HG03108 (cell line): Measurements from ENCODE around the gene RENBP.

Experiments used
- ATAC-seq: cut with Tn5 transposase; IDR thresholded peaks from one replicate; pipeline ENCODE4 v1.9.1; 2021; ENCODE audit warnings: moderate library complexity; ENCODE audit not compliant: unreplicated experiment

RENBP gene

DNA sequence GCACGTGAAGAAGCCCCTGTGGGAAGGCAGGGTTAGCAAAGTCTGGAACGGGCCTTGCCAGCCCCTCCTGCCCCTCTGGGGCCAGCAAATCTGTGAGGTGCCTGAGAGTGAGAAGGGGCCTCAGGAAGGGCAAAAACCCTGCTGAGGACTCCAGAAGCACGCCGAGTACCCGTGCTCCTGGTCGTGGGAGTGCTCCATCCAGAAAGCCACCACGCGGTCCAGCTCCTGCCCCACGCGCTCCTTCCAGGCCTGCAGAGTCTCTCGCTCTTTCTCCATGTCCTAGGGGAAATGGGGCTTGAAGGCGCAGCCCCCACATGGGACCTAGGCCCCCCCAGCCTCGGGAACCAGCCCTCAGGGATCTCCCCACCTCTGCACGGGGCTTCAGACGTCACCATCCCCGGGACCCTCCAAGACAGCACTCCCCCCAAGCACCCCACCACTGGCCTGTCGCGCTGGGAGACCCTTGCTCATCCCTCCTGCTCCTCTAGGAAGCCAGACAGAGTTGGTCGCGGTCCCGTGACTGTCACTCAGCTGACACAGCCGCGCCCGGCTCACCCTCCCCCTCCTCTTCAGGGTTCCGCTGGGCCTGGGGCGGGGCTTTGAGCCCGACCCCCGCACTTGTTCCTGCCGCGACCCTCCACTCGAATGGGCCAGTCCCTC, at the start of gene RENBP:
Gene RENBP, minus strand, starts transcription at position 504 of the 660 bp plus-strand sequence. Its CDS starts 33 bp downstream, at position 471.
- no peak for ATAC-seq

DNA sequence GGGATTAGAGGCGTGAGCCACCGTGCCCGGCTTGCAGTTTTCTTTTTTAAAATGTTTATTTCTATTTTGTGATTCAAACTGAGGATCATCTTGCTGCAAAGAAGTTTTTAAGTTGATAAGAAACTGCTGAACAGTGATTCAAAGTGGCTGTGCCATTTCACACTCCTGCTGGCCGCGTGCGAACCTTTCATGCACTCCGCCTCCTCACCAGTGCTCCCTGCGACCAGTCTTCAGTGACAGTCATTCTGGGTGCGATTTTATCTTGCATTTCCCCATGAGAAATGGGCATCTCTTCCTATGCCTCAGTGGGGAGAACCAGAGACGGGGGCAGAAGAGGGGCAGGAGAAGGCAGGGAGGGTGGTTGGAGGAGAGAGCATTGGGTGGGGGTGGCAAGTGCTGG, 49.5 kb upstream of the RENBP start:
- no peak for ATAC-seq

DNA sequence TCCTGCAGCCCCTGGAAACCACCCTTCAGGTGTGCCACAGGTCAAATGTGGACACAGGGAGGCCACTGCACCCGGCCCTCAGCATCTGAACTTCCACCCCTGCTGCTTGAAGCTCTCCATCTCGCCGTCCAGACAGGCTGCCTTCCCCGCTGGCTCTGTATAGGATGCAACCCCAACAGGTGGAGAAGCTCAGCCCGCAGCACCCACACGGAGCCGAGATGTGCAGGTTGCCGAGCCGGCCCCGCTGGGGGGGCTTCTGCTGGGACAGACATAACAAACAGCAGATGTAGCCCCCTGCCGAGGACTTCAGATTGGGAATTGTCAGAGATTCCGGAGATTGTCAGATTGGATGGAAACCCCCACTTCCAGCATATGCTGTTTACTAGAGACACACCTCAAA, 48.6 kb upstream of the RENBP start:
- ATAC-seq: no peak

DNA sequence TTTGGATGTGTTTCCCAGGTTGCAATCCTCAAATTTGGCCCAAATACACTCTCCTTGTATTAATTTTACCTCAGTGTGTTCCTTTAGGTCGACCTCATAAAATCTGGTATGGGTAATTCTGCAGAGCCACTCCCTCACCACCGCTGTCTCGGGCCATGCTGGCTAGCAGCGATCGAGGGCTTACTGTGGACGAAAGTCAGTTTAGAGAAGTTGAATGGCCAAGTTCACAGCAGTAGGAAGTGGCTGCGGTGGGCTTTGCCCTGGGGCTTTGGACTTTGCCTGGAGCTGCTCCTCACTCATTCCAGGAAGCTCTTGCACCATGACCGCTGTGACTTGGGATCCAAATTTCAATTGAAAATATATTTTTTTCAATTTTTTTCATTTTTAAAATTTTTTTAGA, 47.7 kb upstream of the RENBP start:
- ATAC-seq: no peak

DNA sequence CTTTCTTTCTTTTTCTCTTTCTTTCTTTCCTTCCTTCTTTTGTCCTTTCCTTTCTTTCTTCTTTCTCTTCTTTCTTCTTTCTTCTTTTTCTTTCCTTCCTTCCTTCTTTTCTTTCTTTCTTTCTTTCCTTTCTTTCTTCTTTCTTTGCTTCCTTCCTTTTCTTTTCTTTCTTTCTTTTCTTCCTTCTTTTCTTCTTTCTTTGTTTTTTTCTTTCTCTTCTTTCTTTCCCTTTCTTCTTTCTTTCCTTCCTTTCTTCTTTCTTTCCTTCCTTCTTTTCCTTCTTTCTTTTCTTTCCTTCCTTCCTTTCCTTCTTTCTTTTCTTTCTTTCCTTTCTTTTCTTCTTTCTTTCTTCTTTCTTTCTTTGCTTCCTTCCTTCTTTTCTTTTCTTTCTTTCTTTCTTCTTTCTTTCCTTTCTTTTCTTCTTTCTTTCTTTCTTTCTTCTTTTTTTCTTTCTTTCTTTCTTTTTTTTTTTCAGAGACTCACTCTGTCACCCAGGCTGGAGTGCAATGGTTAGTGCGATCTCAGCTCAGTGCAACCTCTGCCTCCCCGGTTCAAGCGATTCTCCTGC, 46.7 kb upstream of the RENBP start:
- ATAC-seq: no peak

DNA sequence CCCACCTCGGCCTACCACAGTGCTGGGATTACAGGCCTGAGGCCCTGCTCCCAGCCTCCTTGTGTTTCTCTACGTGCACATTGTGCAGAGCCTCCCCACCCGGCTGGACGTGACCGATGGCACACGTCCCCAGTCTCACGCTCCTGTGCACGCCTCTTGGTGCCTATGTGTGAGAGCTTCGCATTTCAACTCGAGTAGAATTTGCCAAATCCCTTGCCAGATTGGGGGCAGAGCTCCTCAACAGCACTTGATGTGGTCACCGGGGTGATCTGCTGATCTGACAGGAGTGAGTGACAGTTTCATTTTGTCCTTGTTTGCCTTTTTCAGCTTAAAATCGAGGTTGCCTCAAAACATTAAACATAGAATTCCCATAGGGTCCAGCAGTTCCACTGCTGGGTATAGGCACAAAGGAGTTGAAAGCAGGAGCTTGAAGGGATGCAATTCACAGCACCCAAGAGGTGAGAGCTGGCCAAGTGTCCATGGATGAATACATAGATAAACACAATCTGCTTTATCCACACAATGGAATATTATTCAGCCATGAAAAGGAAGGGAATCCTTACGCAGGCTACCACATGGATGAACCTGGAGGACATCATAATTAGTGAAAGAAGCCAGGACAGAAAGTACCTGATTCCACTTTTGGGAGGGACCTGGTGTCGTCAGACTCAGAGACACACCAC, 45.7 kb upstream of the RENBP start:
- ATAC-seq: no peak

DNA sequence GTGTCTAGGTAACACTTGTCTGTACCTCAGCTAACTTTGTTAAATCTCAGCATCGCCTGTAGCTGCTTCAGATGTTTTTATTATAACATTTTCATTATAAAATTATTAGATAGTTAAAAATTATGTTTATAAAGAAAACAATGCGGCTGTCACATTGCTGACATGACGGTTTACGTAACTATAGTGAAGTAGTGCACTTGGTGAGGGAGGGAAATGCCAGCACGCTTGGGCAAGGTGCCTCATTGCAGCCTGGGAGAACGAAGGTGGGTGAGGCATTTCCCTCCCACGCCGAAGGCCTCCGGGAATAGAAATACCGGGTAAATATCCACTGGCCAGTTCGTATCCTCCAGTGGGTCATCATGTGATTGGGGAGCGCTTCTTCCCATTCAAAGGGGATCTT, 44.0 kb upstream of the RENBP start:
- no peak for ATAC-seq

DNA sequence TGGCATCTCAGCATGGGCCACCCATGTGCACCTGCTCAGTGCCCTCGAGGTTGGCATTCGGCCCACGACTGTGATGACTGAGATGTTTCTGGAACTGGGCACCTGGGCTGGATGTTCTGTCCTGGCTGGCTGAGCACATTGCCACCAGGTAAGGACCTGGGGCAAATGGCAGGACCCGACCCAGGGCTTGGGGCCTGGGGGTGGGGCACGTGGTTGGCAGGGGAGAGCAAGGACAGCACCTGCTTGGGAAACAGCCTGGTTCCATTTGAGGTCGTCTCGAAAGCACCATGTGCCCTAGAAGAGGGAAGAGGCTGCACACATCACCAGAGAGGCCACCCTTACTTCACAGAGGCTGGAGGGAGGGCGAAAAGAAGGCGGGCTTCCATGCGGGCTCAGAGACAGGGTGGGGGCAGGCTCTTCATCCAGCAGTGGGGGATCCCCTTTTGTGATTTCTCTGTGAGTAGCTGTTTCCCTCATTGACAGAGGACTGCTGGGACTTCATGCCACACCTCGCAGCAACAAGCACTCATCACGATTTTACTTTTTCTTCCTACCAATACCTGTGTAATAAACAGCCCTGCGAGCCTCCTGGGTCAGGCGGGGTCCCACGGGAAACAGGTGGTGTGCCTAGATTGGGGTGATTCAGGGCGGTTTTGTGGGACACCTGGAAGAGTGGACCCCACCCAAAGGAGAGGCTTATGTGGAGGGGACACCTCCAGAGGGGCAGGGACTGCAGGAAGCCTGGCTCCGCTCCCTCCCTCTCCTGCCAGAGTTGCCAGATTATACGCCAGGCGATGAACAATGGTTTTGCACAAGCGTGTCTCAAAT, 40.1 kb upstream of the RENBP start:
- ATAC-seq: no peak

DNA sequence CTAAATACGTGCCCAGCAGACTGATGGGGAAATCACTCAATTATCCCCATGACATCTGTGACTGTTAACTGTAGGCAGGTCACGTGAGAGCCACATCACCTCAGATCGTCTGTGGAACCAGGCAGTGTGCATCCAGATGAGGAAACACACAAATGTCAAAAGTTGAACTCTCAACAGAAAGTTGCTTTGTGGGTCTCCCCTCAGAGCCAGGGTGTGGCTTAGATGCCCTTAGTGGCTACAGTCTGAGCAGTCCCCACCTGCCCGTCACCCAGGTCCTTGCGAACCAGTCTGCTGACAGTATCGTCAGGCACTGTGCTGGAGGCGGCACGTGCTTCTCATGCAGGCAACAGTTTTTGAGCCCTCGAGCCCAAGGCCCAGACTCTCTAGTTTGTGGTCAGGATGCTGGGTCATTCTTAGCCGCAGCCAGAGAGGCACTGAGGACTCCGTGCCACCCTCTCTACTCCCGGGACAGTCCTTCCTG, 38.9 kb upstream of the RENBP start:
- no peak for ATAC-seq

DNA sequence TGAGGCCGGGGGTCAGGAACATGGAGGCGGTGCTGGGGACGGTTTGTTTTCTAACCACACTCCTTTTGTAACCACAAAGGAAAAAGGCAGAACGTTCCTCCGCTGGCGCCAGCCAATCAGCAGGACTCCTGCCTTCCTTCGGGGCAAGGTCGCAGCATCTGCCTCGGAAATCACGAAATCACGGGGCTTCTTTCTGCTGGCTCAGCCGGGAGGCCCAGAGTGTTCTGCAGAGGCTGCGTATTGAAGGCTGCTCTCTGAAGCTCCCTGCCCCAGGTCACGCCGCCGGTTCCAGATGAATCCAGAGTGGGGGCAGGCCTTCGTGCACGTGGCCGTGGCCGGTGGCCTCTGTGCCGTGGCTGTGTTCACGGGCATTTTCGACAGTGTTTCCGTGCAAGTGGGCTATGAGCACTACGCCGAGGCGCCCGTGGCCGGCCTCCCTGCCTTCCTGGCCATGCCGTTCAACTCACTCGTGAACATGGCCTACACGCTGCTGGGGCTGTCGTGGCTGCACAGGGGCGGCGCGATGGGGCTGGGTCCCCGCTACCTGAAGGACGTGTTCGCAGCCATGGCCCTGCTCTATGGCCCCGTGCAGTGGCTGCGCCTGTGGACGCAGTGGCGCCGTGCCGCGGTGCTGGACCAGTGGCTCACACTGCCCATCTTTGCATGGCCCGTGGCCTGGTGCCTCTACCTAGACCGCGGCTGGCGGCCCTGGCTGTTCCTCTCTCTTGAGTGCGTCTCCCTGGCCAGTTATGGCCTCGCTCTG, 37.5 kb upstream of the RENBP start:
- ATAC-seq: no peak

DNA sequence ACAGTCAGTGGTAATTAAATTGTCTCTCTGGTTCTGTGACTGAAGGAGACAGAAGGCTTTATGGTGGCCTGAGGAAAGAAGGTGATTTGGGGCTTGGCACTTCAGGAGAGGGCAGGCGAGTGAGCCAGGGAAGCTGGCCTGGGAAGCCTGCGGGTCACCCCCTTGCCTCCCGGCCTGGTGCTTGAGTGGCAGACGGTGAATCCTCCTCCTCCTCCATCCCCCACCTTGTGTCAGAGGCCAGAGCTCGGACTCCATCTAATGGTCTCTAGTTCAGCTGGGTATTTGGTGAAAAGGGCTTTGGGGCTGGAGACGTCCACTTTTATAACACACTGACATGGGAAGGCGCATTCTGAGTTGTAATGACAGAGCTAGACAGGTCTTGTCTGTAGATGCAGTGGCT, 36.8 kb upstream of the RENBP start:
- no peak for ATAC-seq

DNA sequence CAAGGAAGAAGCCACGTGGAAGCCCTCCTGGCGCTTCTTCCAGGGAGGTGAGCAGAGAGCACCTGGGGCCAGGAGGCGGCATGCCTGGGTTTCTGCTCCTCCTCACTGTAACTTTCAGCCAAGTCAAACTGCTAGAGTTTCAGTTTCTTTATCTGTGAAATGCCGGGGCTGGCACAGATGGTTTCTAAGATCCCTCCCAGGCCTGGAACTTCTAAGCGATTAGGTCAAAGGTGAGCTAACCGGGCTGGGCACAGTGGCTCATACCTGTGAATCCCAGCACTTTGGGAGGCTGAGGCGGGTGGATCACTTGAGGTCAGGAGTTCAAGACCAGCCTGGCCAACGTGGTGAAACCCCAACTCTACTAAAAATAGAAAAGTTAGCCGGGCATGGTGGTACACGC, 36.0 kb upstream of the RENBP start:
- peak; percentile 49 for ATAC-seq

DNA sequence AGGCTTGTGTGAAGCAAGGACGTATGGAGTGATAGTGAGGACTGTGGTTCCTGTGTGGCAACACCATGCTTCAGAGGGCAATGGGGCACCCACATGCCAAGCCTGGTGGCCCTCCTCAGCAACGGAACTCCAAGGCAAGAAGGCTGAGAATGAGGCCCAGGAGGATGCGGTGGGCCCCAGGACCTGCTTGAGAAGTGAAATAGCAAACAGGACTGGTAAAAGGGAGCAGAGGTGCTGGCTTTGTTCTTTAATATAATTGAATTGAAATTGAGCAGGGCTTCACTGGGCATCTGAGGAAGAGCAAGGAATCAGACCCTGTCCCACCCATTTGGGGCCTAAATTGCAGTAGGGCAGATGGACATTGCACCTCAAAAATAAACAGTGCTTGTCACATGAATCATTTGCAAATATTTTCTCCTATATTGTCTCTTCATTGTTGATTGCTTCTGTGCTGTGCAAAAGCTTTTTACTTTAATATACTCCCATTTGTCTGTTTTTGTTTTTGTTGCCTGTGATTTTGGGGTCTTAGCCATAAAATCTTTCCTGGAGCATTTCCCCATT, 30.4 kb upstream of the RENBP start:
- ATAC-seq: no peak

DNA sequence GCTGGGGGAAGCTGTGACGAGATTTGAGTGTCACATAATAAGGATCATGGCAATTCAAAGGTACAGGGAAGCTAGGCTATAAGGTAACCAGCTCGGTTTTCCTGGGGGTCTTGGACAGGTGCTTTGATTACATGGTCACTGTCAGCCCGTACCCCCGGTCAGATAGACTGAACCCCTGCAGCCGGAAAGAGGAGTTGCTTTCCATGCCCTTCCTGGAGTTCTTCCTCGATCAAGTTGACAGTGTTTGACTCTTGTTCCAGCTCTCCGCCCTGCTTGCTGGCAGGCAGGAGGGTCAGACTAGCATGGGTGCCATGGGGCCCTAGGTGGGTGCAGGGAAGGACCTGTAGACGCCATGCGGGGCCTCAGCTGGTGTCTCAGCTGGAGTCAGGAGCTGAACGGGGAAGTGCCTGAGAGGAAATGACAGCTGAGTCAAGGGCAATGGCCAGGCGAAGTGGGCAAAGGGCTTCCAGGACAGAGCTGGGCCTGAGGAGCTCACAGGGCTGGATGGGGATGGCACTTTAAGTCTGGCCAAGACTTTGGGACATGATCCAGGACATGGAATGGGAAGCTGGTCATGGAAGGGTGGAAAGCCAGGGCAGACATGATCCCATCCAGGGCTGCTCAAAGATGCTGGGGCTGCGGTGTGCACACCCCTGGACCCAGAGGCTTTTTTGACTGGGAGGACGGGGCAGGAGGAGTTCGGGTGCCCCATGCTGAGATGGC, 29.7 kb upstream of the RENBP start:
- no peak for ATAC-seq

DNA sequence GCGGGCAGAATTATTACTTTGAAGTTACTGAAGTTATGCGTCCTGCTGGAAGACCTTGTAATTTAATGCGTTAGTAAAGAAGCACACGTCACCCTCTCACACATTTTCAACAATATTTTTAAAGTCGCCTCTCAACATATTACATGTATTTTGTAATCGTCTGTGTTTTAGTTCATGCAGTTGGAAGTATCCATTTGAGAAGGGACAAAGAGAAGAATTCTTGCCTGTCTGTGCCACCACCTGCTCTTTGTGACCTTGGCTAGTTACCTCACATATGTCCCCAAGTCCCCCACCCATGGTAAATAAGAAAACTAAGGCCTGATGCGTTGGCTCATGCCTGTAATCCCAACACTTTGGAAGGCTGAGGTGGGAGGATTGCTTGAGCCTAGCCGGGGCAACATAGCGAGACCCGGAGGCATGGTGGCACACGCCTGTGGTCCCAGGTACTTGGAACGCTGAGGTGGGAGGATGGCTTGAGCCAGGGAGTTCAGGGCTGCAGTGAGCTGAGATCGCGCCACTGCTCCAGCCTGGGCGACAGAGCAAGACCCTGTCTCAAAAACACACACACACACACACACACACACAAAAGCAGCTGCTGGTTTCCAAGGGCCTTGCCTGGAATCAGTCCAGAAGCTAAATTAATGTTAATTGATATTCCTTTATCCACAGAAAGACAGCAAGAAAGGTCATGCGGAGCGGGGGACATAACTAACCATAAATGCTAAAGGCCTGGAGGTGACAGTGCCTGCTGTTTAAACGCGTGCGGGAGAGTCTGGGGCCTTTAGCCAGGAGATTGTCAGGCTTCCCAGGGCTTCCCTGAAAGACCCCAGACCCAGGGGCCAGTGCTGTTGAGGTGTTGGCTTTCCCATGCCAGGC, 28.9 kb upstream of the RENBP start:
- ATAC-seq: no peak

DNA sequence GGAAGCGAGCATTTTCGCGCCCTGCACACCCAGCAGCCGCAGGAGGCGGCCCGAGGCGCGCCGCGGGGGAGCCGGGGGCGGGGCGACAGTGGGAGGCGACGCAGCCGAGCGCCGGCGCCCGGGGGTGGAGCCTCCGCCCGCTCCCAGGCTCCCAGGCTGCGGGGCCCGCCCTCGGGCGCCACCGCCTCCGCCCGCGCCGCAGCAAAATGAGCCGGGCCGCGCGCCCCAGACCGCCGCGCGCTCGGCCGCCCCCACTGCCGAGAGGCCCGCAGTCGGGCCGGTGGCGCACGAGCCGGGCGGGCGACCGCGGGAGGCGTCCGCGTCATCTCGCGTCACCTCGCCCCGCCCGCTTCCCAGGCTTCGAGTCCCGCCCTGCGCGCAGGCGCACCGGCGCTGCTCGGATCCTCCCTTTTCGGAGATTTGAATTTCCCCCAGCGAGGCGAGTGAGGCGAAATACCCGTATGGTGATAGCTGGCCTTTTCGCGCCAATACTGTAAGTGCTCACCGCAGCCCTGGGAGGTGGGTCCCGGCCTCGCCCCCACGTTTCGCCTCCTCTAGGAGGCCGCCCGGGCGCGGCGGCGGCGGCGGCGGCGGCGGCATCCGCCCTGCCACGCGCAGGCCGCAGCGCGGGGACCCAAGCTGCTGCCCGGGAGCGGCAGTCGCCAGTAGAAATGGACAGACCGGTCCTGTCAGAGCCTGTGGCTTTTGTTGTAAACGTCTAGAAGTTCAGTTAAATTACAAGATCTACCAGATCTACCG, 28.1 kb upstream of the RENBP start, which contains the start of gene TMEM187:
Gene TMEM187, plus strand, starts transcription at position 387 of the 759 bp plus-strand sequence. CDS start 9,309 bp downstream, outside the sequence.
- peak; percentile 50 for ATAC-seq

DNA sequence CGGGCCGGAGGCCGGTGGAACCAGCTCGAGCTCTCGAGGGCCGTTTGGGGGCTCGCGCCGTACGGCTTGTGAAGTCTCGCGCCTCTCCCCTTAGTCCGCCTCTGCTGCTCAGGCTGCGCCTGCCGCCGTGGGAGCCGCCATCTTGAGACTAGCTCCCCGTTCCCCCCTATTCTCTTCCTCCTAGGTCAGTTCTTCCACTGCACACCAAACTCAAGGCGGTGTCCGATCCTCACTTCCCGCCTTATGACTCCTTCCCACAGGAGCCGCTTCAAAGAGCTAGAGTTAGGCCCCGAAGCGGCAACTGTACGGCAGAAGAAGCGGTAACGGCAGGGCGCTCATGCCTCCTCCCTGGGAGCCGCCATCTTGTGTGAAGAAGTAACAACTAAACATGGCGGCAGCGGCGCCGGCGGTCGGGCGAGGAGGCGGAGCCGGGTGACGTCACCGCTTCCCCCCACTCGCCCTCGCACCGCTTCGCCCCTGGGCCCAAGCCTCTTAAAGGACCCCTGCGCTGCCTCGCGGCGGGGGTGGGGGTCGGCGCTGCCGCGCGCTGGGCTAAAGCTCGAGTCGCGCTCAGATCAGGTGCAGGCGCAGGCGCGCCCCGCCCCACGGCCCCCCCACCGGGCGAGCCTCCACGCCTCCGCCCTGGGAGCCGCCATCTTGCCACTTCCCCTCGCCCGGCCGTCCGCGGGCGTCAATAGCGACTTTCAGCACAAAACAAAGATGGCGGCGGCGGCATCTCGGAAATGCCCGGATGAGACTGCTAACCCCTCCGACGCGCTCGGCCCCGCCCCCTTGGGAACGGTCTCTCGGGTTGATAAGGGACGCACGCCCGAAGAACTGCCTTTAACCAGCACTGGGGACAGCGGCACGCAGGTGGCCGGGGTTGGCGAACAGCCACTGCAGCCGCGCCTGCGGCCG, 27.3 kb upstream of the RENBP start, which contains the start of gene HCFC1:
Gene HCFC1, minus strand, starts transcription at position 369 of the 918 bp plus-strand sequence. CDS start 978 bp downstream, outside the sequence.
- peak; percentile 34 for ATAC-seq
